ENCODE data around the gene CXCR6. TPM values are rescaled to one million over a fixed set of nuclear protein-coding genes. Genes with fewer than 3 reads are reported as not detected.

CXCR6 gene
- polyA plus RNA-seq, 1 of the 3 experiments (the other 2 are of a cell fraction): not detected

DNA sequence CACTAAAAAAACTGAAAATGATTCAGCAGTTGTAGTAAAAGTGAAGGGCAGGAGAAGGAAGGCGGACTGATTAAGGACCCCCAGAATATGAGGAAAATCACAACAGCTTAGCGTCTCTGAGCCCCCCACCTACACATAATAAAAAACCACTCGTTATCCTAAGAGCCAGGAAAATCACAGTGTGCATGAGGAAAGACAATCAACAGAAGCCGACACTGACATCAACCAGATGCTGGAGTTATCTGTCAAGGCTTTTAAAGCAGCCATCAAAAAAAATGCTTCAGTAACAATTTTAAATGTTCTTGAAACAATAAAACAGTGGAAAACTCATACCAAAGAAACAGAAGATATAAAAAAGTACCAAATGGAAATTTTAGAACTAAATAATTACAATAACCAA lies 9.7 kb upstream of the CXCR6 start:
- Histone ChIP-seq H3K9me2 (no peaks in the 10 kb centered on the region), H3K9me3 (no peaks in the 10 kb centered on the region), H3K79me2 (ENCODE audit: insufficient read depth) (no peaks in the 10 kb centered on the region), H3K27ac (ENCODE audit: low read depth in 2 of 2, low read length in 1 of 2) (no peak overlapping the region), H3K4me1 (ENCODE audit: control insufficient read depth in 1 of 2, insufficient read depth in 2 of 2, low read depth in 1 of 2, low read length in 1 of 2) (no peaks in the 10 kb centered on the region; a peak in 1 of 4 replicates), H4K20me1 (ENCODE audit: insufficient read depth) (no peaks in the 10 kb centered on the region), H3K4me2 (no peak overlapping the region), H3K36me3 (replicated peaks in 1 of 2; ENCODE audit: control insufficient read depth in 1 of 2, insufficient read depth in 2 of 2, low read length in 1 of 2) (peaks cover 30 to 60% of the 10 kb centered on the region in 2 experiments), H3F3A (replicated peaks; ENCODE audit: insufficient read depth) (no peaks in the 10 kb centered on the region), H3K9ac (no peak overlapping the region), H3K27me3 (ENCODE audit: insufficient read depth) (no peaks in the 10 kb centered on the region), H2AFZ (ENCODE audit: low read depth) (no peak overlapping the region), H3K4me3 (ENCODE audit: low read depth in 2 of 2, low read length in 1 of 2) (no peak overlapping the region)
- WGBS (ENCODE audit: low lambda C conversion rate): 79% methylated on average over 4 of the region's 4 CpGs
- ChIA-PET CTCF (interaction anchor here (1.1 to 13.6 kb wide), 3 partner anchors 14 to 172 kb away, joined by 4 to 280 read pairs (median 142); no protein-coding TSS in a partner anchor), POLR2A (no interaction called here)
- DNase-seq: no peak
- TF ChIP-seq EP300 (IDR thresholded peaks at IDR 0.05; ENCODE audit: borderline replicate concordance in 1 of 2, low read depth in 1 of 2, low read length in 1 of 2): no peak
- TF ChIP-seq FOXM1 (IDR thresholded peaks at IDR 0.05; ENCODE audit: low read depth): no peak
- TF ChIP-seq JUND (IDR thresholded peaks at IDR 0.05): no peak
- TF ChIP-seq TAF1 (IDR thresholded peaks at IDR 0.05; ENCODE audit: borderline replicate concordance, low read depth, low read length): no peak
- TF ChIP-seq NRF1 (IDR thresholded peaks at IDR 0.05; ENCODE audit: low read depth, low read length): no peak
- TF ChIP-seq SMC3 (IDR thresholded peaks at IDR 0.05; ENCODE audit: low read depth, low read length): no peak

DNA sequence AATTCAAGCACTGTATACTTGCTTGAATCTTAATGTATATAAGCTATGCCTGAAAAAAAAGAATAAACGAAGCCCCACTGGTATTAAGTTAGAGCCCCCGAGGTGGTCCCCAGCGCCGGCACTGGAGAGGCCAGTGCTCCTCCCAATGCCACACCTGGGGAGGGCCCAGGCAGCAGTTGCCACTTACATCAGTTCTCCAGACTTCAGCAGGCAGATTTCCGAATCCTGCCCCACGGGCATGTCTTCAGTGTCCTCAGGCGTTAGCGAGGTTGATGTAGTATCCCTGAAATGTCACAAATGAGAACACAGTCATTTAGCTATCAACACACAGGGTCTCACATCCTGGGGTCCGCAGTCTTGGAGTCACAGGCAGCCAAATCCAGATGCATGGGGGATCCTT lies 7.0 kb upstream of the CXCR6 start:
- Histone ChIP-seq H3K4me3 (ENCODE audit: low read depth in 2 of 2, low read length in 1 of 2) (no peak overlapping the region), H3K9me2 (no peaks in the 10 kb centered on the region), H3K4me2 (no peak overlapping the region), H3K79me2 (ENCODE audit: insufficient read depth) (no peaks in the 10 kb centered on the region), H4K20me1 (ENCODE audit: insufficient read depth) (no peaks in the 10 kb centered on the region), H3K27me3 (ENCODE audit: insufficient read depth) (no peaks in the 10 kb centered on the region), H3K9me3 (no peaks in the 10 kb centered on the region), H3K4me1 (ENCODE audit: control insufficient read depth in 1 of 2, insufficient read depth in 2 of 2, low read depth in 1 of 2, low read length in 1 of 2) (peaks cover 0 to 5% of the 10 kb centered on the region in 2 experiments; a peak in 1 of 4 replicates), H3F3A (replicated peaks; ENCODE audit: insufficient read depth) (no peaks in the 10 kb centered on the region), H3K36me3 (replicated peaks in 1 of 2; ENCODE audit: control insufficient read depth in 1 of 2, insufficient read depth in 2 of 2, low read length in 1 of 2) (peaks cover 30 to 45% of the 10 kb centered on the region in 2 experiments), H3K9ac (no peak overlapping the region), H2AFZ (ENCODE audit: low read depth) (no peak overlapping the region), H3K27ac (ENCODE audit: low read depth in 2 of 2, low read length in 1 of 2) (no peak overlapping the region)
- TF ChIP-seq GATA2 (CRISPR knock-in tag; IDR thresholded peaks at IDR 0.05) (no peak), EP300 (IDR thresholded peaks at IDR 0.05; ENCODE audit: borderline replicate concordance in 1 of 2, low read depth in 1 of 2, low read length in 1 of 2) (no peak), SIN3A (IDR thresholded peaks at IDR 0.05; ENCODE audit: borderline replicate concordance, low read depth, low read length) (no peak), EZH2phosphoT487 (IDR thresholded peaks at IDR 0.05; ENCODE audit: borderline replicate concordance, low read depth) (no peak), FOXJ3 (CRISPR knock-in tag; IDR thresholded peaks at IDR 0.05) (no peak), YY1 (IDR thresholded peaks at IDR 0.05; ENCODE audit: low read depth) (no peak), USF2 (IDR thresholded peaks at IDR 0.05; ENCODE audit: borderline replicate concordance, low read depth, low read length) (no peak), NFIC (IDR thresholded peaks at IDR 0.05; ENCODE audit: borderline replicate concordance) (no peak), FOSL2 (IDR thresholded peaks at IDR 0.05; ENCODE audit: borderline replicate concordance, low read depth) (no peak)
- TF ChIP-seq, protein P1, sequence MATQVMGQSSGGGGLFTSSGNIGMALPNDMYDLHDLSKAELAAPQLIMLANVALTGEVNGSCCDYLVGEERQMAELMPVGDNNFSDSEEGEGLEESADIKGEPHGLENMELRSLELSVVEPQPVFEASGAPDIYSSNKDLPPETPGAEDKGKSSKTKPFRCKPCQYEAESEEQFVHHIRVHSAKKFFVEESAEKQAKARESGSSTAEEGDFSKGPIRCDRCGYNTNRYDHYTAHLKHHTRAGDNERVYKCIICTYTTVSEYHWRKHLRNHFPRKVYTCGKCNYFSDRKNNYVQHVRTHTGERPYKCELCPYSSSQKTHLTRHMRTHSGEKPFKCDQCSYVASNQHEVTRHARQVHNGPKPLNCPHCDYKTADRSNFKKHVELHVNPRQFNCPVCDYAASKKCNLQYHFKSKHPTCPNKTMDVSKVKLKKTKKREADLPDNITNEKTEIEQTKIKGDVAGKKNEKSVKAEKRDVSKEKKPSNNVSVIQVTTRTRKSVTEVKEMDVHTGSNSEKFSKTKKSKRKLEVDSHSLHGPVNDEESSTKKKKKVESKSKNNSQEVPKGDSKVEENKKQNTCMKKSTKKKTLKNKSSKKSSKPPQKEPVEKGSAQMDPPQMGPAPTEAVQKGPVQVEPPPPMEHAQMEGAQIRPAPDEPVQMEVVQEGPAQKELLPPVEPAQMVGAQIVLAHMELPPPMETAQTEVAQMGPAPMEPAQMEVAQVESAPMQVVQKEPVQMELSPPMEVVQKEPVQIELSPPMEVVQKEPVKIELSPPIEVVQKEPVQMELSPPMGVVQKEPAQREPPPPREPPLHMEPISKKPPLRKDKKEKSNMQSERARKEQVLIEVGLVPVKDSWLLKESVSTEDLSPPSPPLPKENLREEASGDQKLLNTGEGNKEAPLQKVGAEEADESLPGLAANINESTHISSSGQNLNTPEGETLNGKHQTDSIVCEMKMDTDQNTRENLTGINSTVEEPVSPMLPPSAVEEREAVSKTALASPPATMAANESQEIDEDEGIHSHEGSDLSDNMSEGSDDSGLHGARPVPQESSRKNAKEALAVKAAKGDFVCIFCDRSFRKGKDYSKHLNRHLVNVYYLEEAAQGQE (IDR thresholded peaks at IDR 0.05; ENCODE audit: low read depth, low read length): no peak
- TF ChIP-seq, protein P2, sequence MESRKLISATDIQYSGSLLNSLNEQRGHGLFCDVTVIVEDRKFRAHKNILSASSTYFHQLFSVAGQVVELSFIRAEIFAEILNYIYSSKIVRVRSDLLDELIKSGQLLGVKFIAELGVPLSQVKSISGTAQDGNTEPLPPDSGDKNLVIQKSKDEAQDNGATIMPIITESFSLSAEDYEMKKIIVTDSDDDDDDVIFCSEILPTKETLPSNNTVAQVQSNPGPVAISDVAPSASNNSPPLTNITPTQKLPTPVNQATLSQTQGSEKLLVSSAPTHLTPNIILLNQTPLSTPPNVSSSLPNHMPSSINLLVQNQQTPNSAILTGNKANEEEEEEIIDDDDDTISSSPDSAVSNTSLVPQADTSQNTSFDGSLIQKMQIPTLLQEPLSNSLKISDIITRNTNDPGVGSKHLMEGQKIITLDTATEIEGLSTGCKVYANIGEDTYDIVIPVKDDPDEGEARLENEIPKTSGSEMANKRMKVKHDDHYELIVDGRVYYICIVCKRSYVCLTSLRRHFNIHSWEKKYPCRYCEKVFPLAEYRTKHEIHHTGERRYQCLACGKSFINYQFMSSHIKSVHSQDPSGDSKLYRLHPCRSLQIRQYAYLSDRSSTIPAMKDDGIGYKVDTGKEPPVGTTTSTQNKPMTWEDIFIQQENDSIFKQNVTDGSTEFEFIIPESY (IDR thresholded peaks at IDR 0.05; ENCODE audit: borderline replicate concordance, low read depth): no peak
- DNase-seq: no peak
- CTCF ChIA-PET: interaction anchor here (1.4 to 13.6 kb wide), 3 partner anchors 31 to 280 kb away, joined by 3 to 280 read pairs (median 23); no protein-coding TSS in a partner anchor
- WGBS (ENCODE audit: low lambda C conversion rate): 88% methylated on average over 7 of the region's 9 CpGs
- POLR2A ChIA-PET: no interaction called here

Data from SK-N-SH (cell line).